Measurements from ENCODE around the gene BTG4.

Gene BTG4

DNA sequence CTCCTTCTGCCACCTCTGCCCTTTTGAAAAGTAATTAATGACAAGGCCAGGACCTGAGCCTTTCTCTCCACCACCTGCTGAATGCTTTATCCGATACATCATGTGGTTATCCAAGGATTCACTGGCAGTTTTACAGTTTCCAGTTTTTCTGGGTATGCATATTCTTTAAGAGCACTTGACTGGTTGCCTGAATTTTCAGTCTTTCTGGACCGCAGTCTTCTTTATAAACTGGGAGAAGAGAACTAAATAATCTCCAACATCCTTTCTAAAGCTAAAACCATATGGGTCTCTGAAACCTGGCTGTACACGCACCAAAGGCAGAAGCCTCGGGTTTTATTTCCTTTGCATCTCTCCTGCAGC lies 65.1 kb downstream of the BTG4 start:
- peaks cover 12% of the 10 kb centered on the region for H3K27me3 ChIP-seq (ENCODE audit: low read depth, low read length)
- no peaks in the 10 kb centered on the region for H3K36me3 ChIP-seq (replicated peaks; ENCODE audit: low read depth, low read length)
- no peak for TF ChIP-seq CTCF (IDR thresholded peaks at IDR 0.05; ENCODE audit: low read depth, low read length)
- TF ChIP-seq EZH2phosphoT487 (IDR thresholded peaks at IDR 0.05; ENCODE audit: low read depth), result no peak
- no peak overlapping the region for H3K4me3 ChIP-seq (ENCODE audit: low read length)
- H3K9ac ChIP-seq (ENCODE audit: low read length), result no peak overlapping the region
- no peak overlapping the region for H3K27ac ChIP-seq (ENCODE audit: low read length)
- no peak overlapping the region for H3K4me2 ChIP-seq (ENCODE audit: low read length)
- H2AFZ ChIP-seq (ENCODE audit: low read depth, low read length), result no peak overlapping the region
- peaks cover 43% of the 10 kb centered on the region for H3K4me1 ChIP-seq (ENCODE audit: low read length)
- H4K20me1 ChIP-seq (ENCODE audit: insufficient read depth, low read length), result no peaks in the 10 kb centered on the region
- H3K79me2 ChIP-seq (ENCODE audit: low read length), result no peaks in the 10 kb centered on the region
- no peaks in the 10 kb centered on the region for H3K9me3 ChIP-seq (ENCODE audit: insufficient read depth, low read length)

GRCh38 chr11:111446404-111447111 lies 65.6 kb downstream of the BTG4 start:
- H3K9me3 ChIP-seq (ENCODE audit: insufficient read depth, low read length), result no peaks in the 10 kb centered on the region
- H4K20me1 ChIP-seq (ENCODE audit: insufficient read depth, low read length), result no peaks in the 10 kb centered on the region
- H3K27me3 ChIP-seq (ENCODE audit: low read depth, low read length), result 0 out of 2 replicates have a peak, but pooled peaks cover 7% of the 10 kb centered on the region
- peaks cover 48% of the 10 kb centered on the region for H3K4me1 ChIP-seq (ENCODE audit: low read length)
- no peaks in the 10 kb centered on the region for H3K79me2 ChIP-seq (ENCODE audit: low read length)
- H3K4me3 ChIP-seq (ENCODE audit: low read length), result no peak overlapping the region
- H3K36me3 ChIP-seq (replicated peaks; ENCODE audit: low read depth, low read length), result no peaks in the 10 kb centered on the region
- no peak overlapping the region for H3K27ac ChIP-seq (ENCODE audit: low read length)
- H2AFZ ChIP-seq (ENCODE audit: low read depth, low read length), result peak overlapping the region; percentile 68; the same call in 1 of the 2 replicates
- H3K9ac ChIP-seq (ENCODE audit: low read length), result no peak overlapping the region
- TF ChIP-seq EZH2phosphoT487 (IDR thresholded peaks at IDR 0.05; ENCODE audit: low read depth), result no peak
- TF ChIP-seq CTCF (IDR thresholded peaks at IDR 0.05; ENCODE audit: low read depth, low read length), result peak; percentile 94
- H3K4me2 ChIP-seq (ENCODE audit: low read length), result peak overlapping the region; percentile 24; the same call in 1 of the 2 replicates

DNA sequence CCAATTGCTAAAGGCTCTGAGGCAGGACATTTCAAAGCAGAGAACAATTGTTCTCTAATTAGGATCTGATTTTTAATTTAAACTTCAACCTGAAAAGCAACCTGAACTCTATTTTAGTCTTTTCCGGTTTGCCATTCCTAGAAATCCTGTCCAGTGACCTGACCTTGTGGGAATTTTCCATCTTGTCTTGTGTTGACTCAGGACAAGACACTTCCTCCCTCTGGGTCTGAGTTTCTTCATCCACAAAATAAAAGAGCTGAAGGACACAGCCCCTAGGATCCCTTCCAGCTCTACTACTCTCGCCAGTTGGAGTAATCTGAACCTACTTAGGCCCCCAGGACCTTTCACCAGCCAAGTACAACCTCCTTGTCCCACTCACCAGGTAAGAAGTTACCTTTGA lies 66.6 kb downstream of the BTG4 start:
- Histone ChIP-seq H3K36me3 (replicated peaks; ENCODE audit: low read depth, low read length) (no peaks in the 10 kb centered on the region), H3K4me1 (ENCODE audit: low read length) (peaks cover 53% of the 10 kb centered on the region), H4K20me1 (ENCODE audit: insufficient read depth, low read length) (no peaks in the 10 kb centered on the region), H3K9ac (ENCODE audit: low read length) (no peak overlapping the region), H3K4me2 (ENCODE audit: low read length) (no peak overlapping the region), H3K27me3 (ENCODE audit: low read depth, low read length) (0 out of 2 replicates have a peak, but pooled peaks cover 7% of the 10 kb centered on the region), H3K4me3 (ENCODE audit: low read length) (no peak overlapping the region), H3K27ac (ENCODE audit: low read length) (no peak overlapping the region), H3K9me3 (ENCODE audit: insufficient read depth, low read length) (no peaks in the 10 kb centered on the region), H3K79me2 (ENCODE audit: low read length) (no peaks in the 10 kb centered on the region), H2AFZ (ENCODE audit: low read depth, low read length) (0 out of 2 replicates have a peak overlapping the region, but pooled peaks have one; percentile 68)
- TF ChIP-seq CTCF (IDR thresholded peaks at IDR 0.05; ENCODE audit: low read depth, low read length), result no peak
- TF ChIP-seq EZH2phosphoT487 (IDR thresholded peaks at IDR 0.05; ENCODE audit: low read depth), result no peak
